ENCODE data around the gene ABHD16A. TPM values are rescaled to one million over a fixed set of nuclear protein-coding genes. Genes with fewer than 3 reads are reported as not detected.

Gene ABHD16A
- total RNA-seq, 1 donor from 2014 or later, result 48.2 TPM

DNA sequence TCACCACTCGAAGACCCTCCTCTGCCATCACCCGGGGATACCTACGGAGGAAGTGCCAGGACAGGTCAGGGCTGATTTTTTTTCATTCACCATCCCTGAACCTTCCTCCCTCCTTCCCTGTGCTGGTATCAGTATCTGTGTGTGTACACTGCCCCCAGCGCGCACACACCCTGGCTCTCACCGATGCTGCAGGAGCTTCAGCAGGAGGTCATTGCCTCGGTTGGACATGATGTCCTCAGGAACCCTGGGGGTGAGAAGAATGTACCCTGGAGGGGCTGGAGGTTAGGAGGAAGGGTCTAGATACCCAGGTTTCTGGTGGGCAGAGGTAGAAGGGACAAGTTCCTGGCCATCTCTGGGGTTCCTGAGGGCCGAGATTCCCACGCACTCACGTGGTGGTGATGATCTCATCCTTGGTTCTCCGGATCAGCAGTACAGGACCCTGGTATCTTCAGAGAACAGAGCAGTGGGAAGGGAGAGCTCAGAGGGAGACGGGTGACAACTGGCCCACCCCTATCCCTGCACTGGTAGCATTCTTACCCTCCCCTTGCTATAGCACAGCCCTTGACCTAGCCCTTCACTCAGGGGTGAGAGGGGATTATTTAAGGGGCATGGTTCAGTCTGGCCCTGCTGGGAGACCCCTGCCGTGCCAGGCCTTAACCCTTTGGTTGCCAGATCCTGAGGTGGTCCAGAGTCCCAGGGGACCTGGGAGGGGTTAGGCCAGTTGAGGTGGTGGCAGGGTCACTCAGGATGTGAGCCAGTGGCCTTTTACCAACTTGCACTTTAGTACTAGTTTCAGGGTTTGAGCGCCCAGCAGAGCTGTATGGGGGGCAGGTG, 15.0 kb downstream of the ABHD16A start:
- no peak for DNase-seq

DNA sequence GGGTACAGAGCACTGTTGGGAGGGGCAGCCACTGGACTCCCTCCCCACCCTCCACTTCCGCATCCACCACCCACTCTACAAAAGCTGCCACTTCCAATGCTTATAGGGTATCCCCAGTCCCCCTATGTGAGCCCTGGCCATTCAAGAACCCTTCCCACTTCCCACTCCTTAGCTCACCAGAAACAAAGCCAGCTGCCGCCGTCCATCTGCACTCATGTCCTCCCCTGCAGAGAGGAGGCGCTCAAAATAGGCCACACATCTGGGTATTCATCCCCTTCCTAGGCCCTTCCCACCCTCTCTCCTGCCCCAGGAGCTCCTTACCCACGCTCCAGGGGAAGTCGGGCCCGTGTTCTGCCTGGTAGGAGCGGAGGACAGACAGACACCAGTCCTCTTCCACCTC, 15.8 kb downstream of the ABHD16A start:
- no peak for DNase-seq

DNA sequence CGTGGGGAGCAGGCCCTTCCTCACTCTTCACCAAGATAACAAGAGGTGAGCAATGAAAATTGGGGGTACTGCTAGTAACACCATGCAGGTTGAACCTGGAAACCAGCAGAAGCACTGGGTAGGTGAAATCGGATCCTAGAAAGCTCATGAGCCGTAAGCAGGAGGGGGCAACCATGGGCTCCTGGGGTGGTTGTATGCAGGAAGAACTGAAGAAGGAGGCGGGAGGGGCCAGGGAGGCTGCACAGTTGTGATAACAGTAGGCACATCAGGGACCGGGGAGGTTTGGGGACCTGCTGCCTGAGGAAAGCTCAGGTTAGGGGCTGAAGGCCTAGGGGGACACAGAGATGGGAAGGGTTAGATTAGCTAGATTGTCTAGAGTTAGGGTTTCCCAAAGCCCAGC, 16.6 kb downstream of the ABHD16A start:
- DNase-seq, result no peak

DNA sequence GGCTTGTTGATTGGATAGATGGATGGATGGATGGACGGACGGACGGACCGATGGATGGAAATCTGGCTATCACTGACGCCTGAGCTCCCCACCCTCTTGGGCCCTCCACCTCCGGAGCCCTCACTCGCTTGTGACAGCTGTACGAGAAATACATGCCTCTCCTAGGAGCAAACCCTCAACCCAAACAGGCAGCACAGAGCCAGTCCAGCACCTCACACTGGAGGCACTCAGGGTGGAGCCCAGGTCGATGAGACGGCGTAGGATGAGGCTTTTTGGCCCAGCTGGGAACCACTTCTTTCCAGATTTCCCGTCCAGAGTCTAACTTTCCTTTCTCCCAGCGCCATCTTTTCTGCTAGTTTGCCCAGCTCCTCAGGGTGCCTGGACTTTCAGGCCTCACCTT, 19.5 kb downstream of the ABHD16A start:
- DNase-seq, result no peak

DNA sequence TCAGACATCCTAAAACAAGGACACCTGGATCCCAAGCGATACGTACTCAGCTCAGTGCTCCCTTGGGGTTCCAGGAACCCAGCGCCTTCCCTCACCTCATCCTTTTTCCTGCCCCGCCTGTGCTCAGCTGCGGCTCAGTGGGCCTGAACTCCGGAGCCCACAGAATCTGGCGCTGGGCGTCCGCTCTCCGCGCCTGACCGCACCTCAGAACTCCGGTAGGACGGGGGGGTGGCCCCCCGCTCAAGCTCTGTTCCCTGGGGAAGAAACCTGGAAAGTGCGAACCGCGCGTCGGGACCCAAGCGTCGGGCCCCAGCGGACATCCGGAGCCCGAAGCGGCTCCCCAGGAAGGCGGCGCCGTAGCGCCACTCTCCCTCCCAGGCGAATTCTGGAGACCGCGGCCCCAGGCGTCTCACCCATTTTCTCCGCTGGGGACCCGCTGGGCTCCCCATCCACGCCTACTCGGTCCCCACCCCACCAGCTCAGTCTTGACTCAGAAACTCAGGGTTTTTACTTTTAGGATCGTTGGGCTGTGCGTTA, 21.9 kb downstream of the ABHD16A start:
- no peak for DNase-seq

DNA sequence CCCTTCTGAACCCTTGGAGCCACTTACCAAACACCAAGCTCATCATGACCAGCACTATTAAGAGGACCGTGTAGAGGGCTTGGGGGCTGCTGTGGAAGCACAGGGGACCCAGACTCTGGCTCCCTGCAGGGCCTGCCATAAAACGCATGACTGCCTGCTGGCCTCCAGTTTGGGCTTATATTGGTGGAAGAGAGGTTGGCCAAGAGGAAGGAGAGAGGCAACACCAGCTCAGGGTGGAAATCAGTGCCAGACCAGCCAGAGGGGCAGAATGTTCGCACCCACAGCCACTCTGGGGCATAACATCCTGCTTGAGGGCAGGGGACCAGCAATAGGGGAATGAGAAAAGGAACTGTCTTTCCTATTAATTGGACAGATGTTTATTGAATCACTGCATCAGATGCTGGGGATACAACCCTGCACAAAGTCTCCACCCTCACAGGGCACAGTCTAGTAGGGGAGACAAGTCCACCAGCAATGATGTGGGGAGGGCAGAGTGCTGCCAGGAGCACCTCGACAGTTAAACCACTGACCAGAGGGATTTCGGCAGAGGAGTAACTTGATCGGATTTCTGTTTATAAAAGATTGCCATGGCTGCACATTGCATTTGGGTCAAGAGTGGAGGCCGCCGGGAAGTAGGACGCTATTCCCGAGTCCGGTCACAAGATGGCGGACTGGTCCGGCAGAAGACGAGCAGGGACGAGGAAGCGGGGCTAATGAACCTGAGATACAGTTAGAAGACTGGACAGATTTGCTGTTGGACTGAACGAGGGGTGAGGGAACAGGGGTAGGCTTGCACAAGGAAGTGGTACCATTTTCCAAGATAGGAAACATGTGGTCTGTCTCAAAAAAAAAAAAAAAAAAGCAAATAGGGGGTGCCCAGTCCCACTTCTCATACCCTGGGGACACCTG, 22.6 kb downstream of the ABHD16A start, which contains the start of gene LY6G5C:
LY6G5C (minus strand) TSS at position 842 of the 909 bp plus-strand sequence; CDS start at position 148, 694 bp downstream.
- DNase-seq, result peak; percentile 77

DNA sequence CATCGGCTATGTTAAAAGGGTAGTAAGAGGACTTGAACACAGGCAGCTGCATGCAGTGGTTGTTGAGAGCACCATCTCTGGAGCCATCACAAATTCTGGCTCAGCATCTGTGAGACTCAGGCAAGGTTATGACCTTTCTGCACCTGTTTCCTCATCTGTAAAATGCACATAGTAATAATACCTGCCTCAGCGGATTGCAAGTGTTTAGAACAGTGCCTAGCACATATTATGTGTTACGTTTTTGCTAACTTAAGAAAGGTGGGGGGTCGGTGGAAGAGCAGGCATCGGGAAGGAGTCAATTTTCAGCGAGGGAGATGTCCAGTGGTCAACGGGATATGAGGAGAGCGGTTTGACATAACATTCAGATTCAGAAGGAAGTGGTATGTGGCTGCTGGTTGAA, 25.2 kb downstream of the ABHD16A start:
- no peak for DNase-seq

DNA sequence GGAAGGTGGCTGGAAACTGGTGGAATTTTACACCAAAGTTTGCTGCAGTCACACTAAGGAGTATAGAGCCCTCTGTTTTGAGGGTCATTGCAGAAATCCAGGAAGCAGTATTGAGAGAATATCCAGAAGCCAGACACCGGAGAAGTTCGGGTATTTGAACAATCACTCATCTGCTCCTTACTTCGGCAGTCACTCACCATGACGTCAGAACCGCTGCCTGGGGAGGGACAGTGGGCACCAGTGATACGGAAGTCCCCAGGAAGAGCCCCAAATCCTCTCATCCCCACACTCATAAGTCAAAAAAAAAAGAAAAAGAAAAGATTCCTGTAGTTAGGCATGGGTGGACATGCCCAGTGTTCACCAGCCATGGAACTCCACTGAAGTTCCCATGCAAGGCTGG, 26.2 kb downstream of the ABHD16A start:
- no peak for DNase-seq

DNA sequence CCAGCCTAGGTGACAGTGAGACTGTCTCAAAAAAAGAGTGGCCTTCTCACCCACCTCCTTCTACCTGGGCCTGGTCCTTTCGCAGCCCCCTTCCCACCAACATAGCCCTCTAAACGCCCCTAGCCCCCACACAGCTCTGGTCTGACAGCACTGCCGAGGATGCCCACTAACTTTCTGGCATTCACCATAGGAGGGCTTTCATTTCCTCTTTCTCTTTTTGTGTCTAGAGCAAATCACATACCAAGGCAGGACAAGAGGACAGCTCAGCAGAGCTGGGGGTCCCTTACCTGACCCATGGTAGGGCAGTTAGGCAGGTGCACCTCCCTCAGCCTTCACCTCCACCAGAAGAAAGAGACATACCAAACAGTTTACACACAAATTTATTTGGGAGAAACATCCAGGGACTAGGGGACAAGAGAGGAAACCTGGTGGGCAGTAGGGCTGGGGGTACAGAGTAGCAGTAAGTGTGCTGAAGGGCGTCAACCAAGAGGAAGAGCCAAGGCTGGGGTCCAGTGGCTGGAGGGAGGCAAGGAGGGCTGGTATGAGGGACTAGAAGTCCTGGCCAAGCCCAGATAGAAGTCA, 26.7 kb downstream of the ABHD16A start:
- DNase-seq, result no peak

DNA sequence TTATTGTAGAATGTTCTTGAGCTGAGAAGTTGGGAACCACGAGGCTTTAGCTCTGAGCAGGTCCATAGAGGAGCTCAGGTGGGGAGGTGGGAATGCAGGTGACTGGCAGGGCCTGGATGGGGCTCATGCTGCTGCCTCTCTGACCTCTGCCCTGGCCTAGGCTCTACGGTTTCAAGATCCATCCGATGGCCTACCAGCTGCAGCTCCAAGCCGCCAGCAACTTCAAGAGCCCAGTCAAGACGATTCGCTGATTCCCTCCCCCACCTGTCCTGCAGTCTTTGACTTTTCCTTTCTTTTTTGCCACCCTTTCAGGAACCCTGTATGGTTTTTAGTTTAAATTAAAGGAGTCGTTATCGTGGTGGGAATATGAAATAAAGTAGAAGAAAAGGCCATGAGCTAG, 33.4 kb downstream of the ABHD16A start, which contains the start of gene LY6G5B:
LY6G5B (plus strand) TSS at position 301 of the 400 bp plus-strand sequence. CDS start 975 bp downstream, outside the sequence.
- DNase-seq, result no peak

DNA sequence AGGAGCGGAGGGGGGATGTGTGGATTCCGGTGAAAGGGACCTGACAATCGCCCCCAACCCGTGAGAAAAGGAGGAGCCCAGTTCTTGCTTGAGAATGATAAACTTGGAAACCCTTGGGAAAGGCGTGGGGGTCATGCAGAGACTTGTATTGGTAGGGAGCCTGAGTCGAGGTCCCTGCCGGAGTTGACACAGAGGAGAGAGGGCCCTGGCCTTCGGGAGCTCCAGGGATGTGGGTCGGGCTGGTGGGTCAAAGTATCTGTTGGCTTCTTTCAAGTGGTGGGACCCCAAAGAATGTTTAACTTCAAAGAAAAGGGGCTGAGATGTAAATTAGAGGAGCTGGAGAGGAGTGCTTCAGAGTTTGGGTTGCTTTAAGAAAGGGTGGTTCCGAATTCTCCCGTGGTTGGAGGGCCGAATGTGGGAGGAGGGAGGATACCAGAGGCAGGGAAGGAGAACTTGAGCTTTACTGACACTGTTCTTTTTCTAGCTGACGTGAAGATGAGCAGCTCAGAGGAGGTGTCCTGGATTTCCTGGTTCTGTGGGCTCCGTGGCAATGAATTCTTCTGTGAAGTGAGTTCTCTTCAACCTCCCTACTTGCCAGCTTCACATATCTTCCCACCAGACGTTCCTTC, 36.7 kb downstream of the ABHD16A start:
- no peak for DNase-seq

DNA sequence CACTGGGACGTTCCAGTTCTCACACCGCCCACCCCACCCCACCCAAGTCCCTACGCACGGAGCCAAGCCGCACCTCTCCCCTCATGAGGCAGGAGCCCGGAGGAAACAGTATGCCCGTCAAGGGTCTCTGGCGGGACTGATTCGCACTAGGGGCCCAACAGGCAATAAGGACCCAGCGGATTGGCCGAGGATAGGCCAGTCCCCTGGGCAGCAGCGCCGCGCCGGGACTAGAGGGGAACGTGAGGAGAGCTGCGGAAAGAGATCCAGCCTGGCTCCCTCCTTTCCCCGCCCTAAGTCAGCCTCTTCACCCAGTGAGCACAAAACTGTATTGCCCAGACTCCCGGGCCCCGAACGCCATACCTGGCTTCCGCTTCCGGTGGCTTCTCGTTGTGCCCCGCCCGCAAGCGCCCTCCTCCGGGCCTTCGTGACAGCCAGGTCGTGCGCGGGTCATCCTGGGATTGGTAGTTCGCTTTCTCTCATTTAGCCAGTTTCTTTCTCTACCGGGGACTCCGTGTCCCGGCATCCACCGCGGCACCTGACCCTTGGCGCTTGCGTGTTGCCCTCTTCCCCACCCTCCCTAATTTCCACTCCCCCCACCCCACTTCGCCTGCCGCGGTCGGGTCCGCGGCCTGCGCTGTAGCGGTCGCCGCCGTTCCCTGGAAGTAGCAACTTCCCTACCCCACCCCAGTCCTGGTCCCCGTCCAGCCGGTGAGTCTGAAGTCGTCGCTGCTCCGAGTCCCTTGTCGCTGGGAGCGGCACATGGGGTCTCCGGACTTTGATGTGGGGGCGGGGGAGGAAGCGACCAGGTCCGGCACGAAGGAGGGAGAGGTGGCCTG, 37.4 kb downstream of the ABHD16A start, which contains the start of gene CSNK2B:
CSNK2B (plus strand) TSS at position 580 of the 836 bp plus-strand sequence. CDS start 752 bp downstream, outside the sequence.
- peak; percentile 97 for DNase-seq

DNA sequence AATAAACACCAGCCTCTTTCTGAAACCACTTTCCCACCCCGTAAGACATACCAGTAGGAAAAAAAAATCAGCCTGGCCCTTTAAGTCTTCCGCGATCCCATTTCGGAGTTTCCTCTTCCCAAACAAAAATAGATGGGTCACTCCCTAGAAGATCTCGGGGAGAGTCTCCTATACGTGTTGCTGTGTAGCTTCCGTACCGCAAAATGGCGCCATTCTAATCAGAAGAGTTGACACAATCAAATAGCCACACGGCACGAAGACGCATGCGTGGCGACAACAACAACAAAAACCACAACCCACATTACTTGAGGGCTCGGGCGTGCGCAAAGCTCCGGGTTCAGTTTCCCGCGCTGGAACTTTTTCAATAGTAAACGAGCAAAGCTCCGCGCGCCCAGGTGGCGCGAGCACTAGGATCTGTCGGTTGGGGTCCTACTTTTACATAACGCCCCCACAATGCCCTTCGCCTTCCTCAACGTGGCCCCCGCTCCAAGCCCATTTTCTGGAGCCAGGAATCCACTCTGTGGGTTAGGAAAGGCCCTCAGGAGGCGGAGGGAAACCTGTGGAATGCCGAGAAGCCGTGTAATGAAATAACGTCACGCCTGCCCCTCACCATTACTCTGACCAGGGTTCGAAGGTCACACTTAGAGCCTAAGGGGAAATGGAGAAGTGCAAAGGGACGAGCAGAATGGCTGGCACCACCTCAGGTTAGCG, 38.2 kb downstream of the ABHD16A start, which contains the start of gene GPANK1:
GPANK1 (minus strand) TSS at position 208 of the 711 bp plus-strand sequence. CDS start 519 bp downstream, outside the sequence.
- DNase-seq, result peak; percentile 80

DNA sequence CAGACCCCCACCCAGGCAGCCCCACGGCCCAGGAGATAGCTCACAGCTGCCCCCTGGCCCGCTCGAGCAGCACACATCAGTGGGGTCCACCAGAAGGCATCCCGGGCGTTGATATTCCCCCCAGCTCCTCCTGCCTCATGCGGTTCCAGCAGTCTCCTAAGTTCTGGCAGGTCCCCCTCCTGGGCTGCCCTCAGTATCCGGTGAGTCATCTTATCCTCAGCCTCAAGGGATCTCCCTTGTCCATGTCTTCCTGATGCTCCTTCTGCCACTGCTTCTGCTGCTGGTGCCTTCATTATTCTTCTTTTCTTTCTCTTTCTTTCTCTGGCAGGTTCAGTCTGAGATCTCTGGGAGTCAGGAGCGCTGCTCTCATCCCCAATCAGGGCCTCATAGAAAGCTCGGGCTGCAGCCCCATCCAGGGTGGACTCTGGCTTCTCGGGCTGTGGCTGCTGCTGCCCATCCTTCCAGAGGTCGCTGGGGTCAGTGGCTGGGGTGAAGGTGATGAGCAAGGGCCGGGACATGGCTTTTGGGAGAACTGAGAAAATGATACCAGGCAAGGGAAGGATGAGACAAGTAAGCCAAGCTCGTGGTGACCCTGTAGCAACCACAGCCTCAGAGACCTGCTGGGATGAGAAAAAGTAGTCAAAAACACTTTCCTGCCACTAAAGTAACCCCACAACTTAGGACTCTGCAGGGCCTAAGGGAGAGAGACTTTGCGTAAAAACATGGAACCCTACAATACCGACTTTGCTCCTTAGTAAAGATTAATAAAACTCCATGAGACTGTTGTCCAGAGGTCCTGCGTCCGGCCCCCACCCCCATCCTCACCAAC, 38.9 kb downstream of the ABHD16A start:
- no peak for DNase-seq

DNA sequence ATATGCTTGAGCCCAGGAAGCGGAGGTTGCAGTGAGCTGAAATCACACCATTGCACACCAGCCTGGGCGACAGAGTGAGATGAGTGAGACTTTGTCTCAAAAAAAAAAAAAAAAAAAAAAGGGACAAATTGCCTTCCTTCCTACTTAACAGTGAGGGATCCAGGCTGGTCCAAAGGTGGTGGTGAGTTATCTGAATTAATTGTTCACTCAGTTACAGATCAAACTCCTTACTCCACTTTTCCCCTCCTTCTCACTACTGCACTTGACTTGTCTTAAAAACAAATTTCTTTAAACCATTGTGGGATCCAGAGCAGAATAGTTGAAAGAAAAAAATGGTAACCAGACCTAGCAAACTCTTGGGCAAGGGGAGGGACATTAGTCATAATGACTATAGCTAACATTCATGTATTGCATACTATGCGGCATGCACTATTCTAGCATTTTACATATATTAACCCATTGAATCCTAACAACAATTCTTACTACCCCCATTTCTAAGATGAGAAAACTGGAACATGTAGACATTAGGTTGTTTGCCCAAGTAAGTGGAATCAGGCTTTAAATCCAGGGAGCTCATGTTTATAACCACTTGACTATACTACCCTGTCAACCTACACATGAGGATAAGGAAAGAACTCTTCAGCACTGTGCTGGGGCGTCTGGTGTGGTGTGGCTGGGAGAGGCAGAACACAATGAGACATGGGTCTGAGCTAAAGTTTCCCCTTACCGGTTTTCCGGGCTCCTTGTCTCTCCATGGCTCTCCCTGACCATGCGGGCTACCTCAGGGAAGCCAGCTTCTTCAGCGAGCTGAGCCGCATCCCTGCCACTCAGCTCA, 39.8 kb downstream of the ABHD16A start:
- DNase-seq, result no peak

DNA sequence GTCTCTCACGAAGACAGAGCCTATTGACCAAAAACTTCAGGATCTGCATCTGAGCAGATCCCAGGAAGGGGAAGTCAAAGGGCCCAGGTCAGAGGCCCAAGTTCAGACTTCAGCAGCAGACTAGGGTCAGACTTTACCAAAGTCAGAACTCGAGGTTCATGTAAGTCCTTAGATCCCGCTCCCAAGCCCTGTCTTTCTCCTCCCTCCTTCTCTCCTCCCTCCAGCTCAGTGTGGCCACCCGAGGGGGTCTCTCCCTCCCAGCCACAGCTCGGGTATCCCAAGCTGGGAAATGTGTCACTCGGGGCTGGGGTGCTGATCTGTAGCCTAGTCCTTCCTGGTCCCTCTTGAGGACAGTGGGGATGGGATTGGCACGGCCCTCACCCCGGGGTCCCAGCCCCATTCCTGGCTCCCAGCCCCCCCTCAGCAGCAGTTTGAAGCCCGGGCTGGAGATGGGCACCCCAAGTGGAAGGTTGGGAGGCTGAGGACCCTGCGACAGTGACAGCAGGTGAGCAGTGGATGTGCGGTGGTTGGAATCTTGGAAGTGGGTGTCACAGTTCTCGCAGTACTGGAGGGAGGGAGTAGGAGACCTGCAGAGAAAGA, 40.9 kb downstream of the ABHD16A start:
- DNase-seq, result no peak
